ENCODE measurements around the gene B3GALNT2.

The B3GALNT2 gene

GRCh38 chr1:235408503-235408960 is 95.7 kb downstream of the B3GALNT2 start:
- no peak for DNase-seq (ENCODE audit: low spot score)
- ChIA-PET POLR2A (ENCODE audit: low non-redundant PET) (no interaction called here), CTCF (interaction anchor here (0.6 kb wide), 1 partner anchor 151 kb away, joined by 6 read pairs; no protein-coding TSS in a partner anchor)
- no peak for TF ChIP-seq CTCF (conservative IDR thresholded peaks at IDR 0.05; ENCODE audit: low read depth)
- H3K27ac ChIP-seq, result no peak overlapping the region

- ChIA-PET POLR2A (ENCODE audit: low non-redundant PET) (no interaction called here), CTCF (no interaction called here)
- no peak for DNase-seq (ENCODE audit: low spot score)
- no peak for TF ChIP-seq CTCF (conservative IDR thresholded peaks at IDR 0.05; ENCODE audit: low read depth)
- no peak overlapping the region for H3K27ac ChIP-seq
Measured at GRCh38 chr1:235407419-235407818, 96.8 kb downstream of the B3GALNT2 start.

DNA sequence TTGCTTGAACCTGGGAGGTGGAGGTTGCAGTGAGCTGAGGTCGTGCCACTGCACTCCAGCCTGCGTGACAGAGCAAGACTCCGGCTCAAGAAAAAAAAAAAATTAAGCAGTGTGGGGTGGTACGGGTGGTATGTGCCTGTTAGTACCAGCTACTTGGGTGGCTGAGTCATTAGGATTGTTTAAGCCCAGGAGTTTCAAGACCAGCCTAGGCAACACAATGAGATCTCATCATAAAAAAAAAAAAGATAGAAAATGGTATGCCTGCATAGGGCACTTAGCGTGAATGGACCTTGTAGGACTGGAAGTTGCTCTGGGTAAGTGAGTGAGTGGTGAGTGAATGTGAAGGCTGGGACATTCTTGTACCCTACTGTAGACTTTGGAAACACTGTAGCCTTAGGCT is 100.1 kb downstream of the B3GALNT2 start:
- TF ChIP-seq CTCF (conservative IDR thresholded peaks at IDR 0.05; ENCODE audit: low read depth), result no peak
- DNase-seq (ENCODE audit: low spot score), result peak; percentile 38
- ChIA-PET CTCF (no interaction called here), POLR2A (ENCODE audit: low non-redundant PET) (interaction anchor here (0.7 kb wide), 1 partner anchor 292 kb away, joined by 3 read pairs; no protein-coding TSS in a partner anchor)
- peak overlapping the region; percentile 51 for H3K27ac ChIP-seq

DNA sequence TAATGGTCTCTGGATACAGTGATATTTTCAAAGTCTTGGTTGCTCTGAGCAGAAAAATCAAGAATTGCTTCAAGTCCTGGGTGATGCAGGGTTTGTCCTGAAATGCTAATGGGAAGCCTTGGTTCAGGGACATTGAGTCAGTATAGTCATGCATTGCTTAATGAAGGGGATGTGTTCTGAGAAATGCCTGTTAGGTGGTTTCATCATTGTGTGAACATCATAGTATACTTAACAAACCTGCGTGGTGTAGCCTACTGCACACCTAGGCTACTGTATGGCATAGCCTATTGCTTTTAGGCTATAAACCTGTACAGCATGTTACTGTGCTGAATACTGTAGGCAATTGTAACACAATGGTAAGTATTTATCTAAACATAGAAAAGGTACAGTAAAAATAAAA is 100.7 kb downstream of the B3GALNT2 start:
- peak overlapping the region; percentile 51 for H3K27ac ChIP-seq
- DNase-seq (ENCODE audit: low spot score), result no peak
- CTCF ChIA-PET, result no interaction called here
- TF ChIP-seq CTCF (conservative IDR thresholded peaks at IDR 0.05; ENCODE audit: low read depth), result no peak
- POLR2A ChIA-PET (ENCODE audit: low non-redundant PET), result interaction anchor here (0.7 kb wide), 1 partner anchor 291 kb away, joined by 3 read pairs; no protein-coding TSS in a partner anchor

- TF ChIP-seq CTCF (conservative IDR thresholded peaks at IDR 0.05; ENCODE audit: low read depth), result no peak
- CTCF ChIA-PET, result no interaction called here
- no peak for DNase-seq (ENCODE audit: low spot score)
- no peak overlapping the region for H3K27ac ChIP-seq
- POLR2A ChIA-PET (ENCODE audit: low non-redundant PET), result no interaction called here
Measured at GRCh38 chr1:235402457-235403200, 101.6 kb downstream of the B3GALNT2 start.

- no peak for DNase-seq (ENCODE audit: low spot score)
- ChIA-PET POLR2A (ENCODE audit: low non-redundant PET) (no interaction called here), CTCF (no interaction called here)
- H3K27ac ChIP-seq, result no peak overlapping the region
- TF ChIP-seq CTCF (conservative IDR thresholded peaks at IDR 0.05; ENCODE audit: low read depth), result no peak
Measured at GRCh38 chr1:235401251-235401650, 103.0 kb downstream of the B3GALNT2 start.
